ENCODE measurements around the gene DAGLA. TPM values are rescaled to one million over a fixed set of nuclear protein-coding genes. Genes with fewer than 3 reads are reported as not detected.

DAGLA gene
- polyA plus RNA-seq, 12 donors: 3.8 to 6.0 (median 4.2) TPM; not detected in 1

DNA sequence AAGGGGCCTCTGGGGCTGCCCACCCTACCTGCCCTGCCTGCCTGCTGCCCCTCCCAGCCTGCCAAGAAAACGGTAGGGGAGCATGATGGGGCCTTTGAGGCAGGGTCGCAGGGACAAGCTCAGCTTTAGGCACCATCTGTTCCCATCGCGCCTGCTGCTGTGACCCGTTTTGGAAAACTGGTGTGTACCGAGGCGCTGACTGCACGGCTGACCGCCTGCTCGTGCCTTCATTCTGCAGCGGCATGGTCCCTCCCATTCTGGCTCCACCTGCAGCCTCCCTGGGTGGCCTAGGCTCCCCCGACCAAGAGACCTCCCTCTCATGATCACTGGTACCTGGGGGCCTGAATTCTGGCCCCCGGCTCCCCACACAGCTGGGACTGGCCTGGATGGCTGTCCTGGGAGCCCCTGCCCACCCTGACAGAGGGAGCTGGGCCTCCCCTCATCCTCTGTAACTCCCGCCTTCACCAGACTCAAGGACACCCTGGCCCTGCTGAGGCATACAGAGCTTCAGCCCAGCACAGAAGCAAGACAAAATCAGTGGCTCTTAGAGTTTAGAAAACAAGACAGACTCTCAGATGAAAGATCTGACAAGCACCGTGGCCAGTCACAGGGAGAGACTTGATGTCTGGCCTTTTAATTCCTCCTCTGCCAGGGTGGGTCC, 65.7 kb downstream of the DAGLA start:
- no peak for DNase-seq

DNA sequence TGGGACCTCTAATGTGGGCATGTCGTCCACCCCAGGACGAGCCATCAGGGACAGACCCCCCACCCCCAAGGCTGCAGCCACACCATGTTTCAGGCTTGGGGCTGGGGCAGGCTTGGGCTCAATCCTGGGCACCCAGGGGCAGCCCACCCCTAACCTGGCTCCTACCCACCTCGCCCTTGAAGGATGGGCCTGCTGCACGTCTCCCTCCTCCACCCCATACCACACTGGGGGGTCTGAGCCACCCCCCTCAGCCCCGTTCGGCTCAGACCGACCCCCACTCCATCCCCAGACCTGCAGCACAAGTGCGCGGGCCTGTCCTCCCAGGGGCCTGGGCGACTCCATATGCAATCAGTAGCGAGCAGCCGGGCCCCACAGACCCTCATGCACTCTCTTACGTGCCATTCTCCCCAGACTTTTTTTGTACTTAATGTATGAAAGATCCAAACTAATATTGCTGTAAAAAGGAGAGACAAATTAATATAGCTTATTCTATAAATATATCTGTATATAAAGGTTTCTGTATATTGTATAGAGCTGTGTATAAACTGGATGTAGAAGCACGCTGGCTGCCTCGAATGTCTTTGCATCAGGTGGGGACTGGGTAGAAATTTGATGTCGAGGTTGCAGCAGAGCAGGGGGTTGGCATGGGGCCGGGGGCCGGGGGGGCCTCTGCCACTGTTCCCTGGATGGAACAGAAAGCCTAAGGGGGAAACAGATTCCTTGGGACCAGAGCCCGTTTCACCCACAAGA, 66.4 kb downstream of the DAGLA start:
- DNase-seq: no peak

GRCh38 chr11:61747192-61747966, 67.2 kb downstream of the DAGLA start:
- peak; percentile 63 for DNase-seq

GRCh38 chr11:61747967-61748285, 67.7 kb downstream of the DAGLA start:
- DNase-seq: no peak

DNA sequence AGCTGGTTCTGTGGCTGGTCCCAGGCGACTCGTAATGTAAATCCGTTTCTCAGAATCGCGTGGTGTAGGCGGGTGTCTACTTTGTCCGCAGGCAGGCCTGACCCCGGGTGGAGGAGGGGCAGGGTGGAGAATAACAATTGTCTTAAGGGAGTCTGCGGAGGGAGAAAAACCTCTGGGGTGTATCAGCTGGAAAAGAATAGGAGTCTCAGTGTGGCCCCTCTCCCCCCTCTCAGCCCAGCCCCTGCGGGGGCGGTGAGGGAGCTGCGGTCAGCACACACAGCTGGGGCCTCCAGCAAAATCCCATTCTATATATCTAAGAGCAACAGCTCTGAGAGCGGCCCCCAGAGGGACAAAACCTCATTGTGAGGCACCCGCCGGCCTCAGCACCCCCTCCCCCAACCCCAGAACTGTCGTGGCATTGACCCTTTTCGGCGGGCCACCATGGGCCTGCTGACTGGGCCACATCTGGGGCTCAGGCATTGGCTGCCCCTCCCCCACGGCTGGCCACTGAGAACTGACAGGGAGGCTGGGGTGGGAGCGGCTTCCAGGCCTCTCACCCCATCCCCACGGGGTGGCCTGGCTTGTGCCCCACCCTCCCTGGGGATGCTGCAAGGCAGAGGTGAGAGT, 69.5 kb downstream of the DAGLA start:
- no peak for DNase-seq

DNA sequence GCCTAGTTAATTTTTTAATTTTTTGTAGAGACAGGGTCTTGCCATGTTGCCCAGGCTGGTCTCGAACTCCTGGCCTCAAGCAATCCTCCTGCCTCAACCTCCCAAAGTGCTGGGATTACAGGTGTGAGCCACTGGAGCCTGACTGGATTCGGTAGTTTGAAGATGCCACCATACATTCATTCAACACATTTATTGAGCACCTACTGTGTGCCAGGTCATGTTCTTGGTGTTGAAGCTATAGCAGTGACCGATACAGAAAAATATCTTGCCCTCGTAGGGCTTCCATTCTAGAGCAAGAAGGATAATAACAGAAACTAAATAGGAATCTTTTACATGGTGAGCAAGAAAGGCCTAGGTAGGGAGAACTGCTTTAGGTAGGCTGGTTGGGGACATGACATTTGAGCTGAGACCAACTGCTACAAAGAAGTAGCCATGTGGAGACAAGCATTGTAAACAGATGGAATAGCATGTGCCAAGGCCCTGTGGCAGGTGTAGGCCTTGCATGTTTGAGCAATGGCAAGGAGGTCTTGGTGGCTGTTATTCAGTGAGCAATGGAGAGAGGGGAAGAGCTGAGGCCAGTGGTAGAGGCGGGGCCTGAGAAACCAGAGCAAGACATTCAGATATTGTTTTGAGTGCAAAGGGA, 70.6 kb downstream of the DAGLA start:
- no peak for DNase-seq

GRCh38 chr11:61751384-61751783, 71.2 kb downstream of the DAGLA start:
- DNase-seq: no peak

DNA sequence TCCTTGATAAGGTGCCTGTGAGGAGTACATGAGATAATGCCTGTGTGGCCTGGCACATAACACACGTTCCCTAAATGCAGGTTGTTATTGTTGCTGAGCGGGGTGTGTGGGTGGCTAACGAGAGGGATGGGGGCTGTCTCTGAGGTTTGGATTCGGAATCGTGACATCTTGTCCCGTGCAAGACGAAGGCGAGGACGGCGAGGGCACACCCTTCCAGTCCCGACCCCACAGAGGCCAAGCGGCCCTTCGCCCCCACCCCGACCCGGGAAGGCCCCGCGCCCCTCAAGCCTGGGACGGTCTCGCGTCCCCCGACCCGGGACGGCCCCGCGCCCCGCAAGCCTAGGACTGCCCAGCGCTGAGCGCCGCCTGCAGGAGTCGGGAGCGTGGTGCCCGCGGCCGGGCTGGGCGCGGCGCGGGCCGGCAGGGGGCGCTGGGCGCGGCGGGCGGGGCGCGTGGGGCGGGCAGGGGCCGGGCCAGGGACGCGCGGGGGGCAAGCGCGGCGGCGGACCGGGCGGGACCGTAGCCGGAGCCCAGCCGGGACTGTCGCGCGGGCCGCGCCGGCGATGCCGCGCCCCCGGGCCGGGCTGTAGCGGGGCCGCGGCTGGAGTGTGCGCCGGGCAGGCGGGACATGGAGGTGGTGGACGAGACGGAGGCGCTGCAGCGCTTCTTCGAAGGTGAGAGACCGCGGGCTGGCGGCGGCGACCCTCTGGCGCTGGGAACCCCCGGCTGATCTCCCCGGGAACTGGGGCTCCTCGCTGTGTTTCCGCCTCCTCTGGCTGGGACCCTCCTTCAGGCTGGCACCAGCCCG, 72.1 kb downstream of the DAGLA start, which contains the start of gene MYRF:
Gene MYRF (plus strand): TSS at position 520 of the 808 bp plus-strand sequence. CDS start 109 bp downstream, at position 629.
- DNase-seq: no peak

DNA sequence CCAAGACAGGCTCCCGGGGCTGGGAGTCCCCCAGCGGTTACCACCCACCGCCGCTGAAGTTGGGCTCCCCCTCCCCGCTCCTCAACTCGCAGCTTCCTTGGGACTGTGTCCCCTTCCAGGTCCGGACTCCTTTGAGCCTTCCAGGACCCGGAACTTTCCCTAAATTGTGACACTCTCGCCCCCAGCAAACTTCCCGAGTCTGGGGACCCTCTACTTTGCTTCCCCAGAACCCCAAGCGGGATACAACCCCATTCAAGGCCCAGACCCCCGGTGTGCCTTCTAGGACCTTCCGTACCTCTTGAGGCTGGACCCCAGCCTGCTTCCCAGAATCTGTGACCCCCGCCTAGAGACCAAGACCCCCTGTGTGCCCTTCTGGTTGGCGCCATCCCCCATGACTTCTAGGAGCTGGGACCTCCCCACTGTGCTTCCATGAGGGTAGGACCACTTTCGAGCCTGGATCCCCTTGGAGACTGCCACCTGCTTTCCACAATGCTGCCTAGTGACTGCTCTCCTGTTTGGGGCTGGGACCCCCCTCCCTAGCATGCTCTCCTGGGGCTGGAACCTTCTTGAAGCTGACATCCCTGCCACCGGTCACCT, 72.8 kb downstream of the DAGLA start:
- no peak for DNase-seq

- no peak for DNase-seq
Measured at GRCh38 chr11:61753672-61754071, 73.5 kb downstream of the DAGLA start.

GRCh38 chr11:61754534-61755482, 74.6 kb downstream of the DAGLA start:
- no peak for DNase-seq

- DNase-seq: no peak
Measured at GRCh38 chr11:61756147-61756451, 75.9 kb downstream of the DAGLA start.

GRCh38 chr11:61756452-61757212, 76.4 kb downstream of the DAGLA start:
- no peak for DNase-seq

GRCh38 chr11:61757213-61757862, 77.1 kb downstream of the DAGLA start:
- DNase-seq: no peak

DNA sequence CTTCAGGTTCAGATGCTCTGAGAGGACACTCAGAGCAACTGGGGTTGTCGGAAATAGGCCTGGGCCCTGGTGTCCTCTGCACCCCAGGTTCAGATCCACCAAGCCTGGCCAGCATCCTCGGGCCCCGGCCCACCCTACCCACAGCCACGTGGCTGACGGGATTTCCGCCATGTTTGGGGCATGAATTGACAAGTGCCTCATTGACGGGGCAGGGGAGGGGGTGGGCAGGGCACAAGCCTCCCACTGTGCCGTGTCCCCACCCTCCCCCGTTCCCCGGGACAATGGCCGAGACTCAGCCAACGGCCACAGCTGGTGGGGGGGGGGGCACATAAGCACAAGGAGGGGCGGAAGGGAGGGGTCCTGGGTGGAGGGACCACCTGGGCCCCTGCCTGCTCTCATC, 80.8 kb downstream of the DAGLA start:
- DNase-seq: no peak

- DNase-seq: no peak
Measured at GRCh38 chr11:61761440-61762222, 81.4 kb downstream of the DAGLA start.

- no peak for DNase-seq
Measured at GRCh38 chr11:61762223-61762615, 82.0 kb downstream of the DAGLA start.
